Endothelial cell of umbilical vein (primary cell): ENCODE data around the gene ARF5. TPM values are rescaled to one million over a fixed set of nuclear protein-coding genes. Genes with fewer than 3 reads are reported as not detected.

Experiments
- BruUV-seq: library from RNA; stranded (reverse); fragments of 400-500 nt; replicated peaks from 2 replicates; lab custom pipeline; 2021; lab: Mats Ljungman, UMichigan
- CTCF ChIA-PET: fragments of 300-600, 350-600 bp; sonication (Branson Sonifier 250); formaldehyde crosslinking; loops from one replicate; lab custom pipeline; 2021; ENCODE audit warnings: antibody characterized with exemption, inconsistent platforms; lab: Charles Lee
- POLR2A ChIA-PET: fragments of 300-600, 350-600 bp; sonication (Branson Sonifier 250); formaldehyde crosslinking; loops from one replicate; lab custom pipeline; 2021; ENCODE audit warnings: antibody characterized with exemption, inconsistent platforms; lab: Charles Lee
- DNase-seq: peaks from one replicate; pipeline ENCODE4 v3.0.0-alpha.2; 2011; ENCODE audit warnings: low read depth, low spot score
- FAIRE-seq: peaks from 2 replicates; lab custom pipeline; 2011; peaks lifted over from hg19 to GRCh38; lab: Jason Lieb, UNC
- H2AFZ ChIP-seq: 2 replicates; pipeline ENCODE4 v1.6.0; 2012; ENCODE audit warnings: low read depth, low read length, control low read depth, inconsistent platforms
- H3K27ac ChIP-seq: 2 replicates; pipeline ENCODE4 v1.5.1; 2011; ENCODE audit warnings: low read depth, mild to moderate bottlenecking, control low read depth, low read length, moderate library complexity; ENCODE audit not compliant: insufficient read depth
- H3K27me3 ChIP-seq, 2 experiments: 2 replicates each; pipeline versions ENCODE4 v1.6.0 to v1.6.1; 2011; ENCODE audit warnings: low read length in 2 of 2, mixed read lengths in 1 of 2; ENCODE audit not compliant: control insufficient read depth in 2 of 2, insufficient read depth in 2 of 2
- H3K36me3 ChIP-seq, 2 experiments: 2 replicates in 1 of 2; 3 replicates in 1 of 2; pipeline ENCODE4 v1.5.1; 2011; ENCODE audit warnings: low read length in 2 of 2, mild to moderate bottlenecking in 1 of 2, moderate library complexity in 1 of 2; ENCODE audit not compliant: control insufficient read depth in 2 of 2, insufficient read depth in 2 of 2; ENCODE audit errors: extremely low read depth in 1 of 2
- H3K4me1 ChIP-seq: 3 replicates; pipeline ENCODE4 v1.5.1; 2011; ENCODE audit warnings: mild to moderate bottlenecking, low read length; ENCODE audit not compliant: control insufficient read depth, insufficient read depth; ENCODE audit errors: extremely low read depth
- H3K4me2 ChIP-seq: 2 replicates; pipeline ENCODE4 v1.6.1; 2011; ENCODE audit warnings: low read length, control low read depth, mixed read lengths; ENCODE audit not compliant: insufficient read depth
- H3K4me3 ChIP-seq, 3 experiments: fragments of 200-600 bp in 1 of 3; sonication (generic), shearing (Covaris generic) in 1 of 3; replicated peaks in 1 of 3; 2 replicates each; pipeline ENCODE4 v1.5.1; 2011 to 2016; ENCODE audit warnings: control low read depth in 3 of 3, low read length in 3 of 3, mild to moderate bottlenecking in 2 of 3, inconsistent platforms in 1 of 3, low read depth in 1 of 3, moderate library complexity in 1 of 3; ENCODE audit not compliant: insufficient read depth in 1 of 3
- H3K79me2 ChIP-seq: 2 replicates; pipeline ENCODE4 v1.6.0; 2012; ENCODE audit warnings: low read length, inconsistent platforms; ENCODE audit not compliant: control insufficient read depth, insufficient read depth
- H3K9ac ChIP-seq: replicated peaks from 2 replicates; pipeline ENCODE3; 2011; ENCODE audit warnings: low read length, control low read depth; ENCODE audit not compliant: insufficient read depth; ENCODE audit errors: extremely low read depth
- H3K9me1 ChIP-seq: replicated peaks from 3 replicates; pipeline ENCODE4 v1.6.0; 2011; ENCODE audit warnings: mild to moderate bottlenecking, low read length; ENCODE audit not compliant: control insufficient read depth, insufficient read depth; ENCODE audit errors: extremely low read depth
- H3K9me3 ChIP-seq: replicated peaks from 2 replicates; pipeline ENCODE4 v1.5.1; 2012; ENCODE audit warnings: low read length, inconsistent platforms; ENCODE audit not compliant: control insufficient read depth, insufficient read depth
- H4K20me1 ChIP-seq: replicated peaks from 2 replicates; pipeline ENCODE3; 2011; ENCODE audit warnings: mild to moderate bottlenecking, low read length; ENCODE audit not compliant: control insufficient read depth, insufficient read depth; ENCODE audit errors: extremely low read depth
- CTCF ChIP-seq, 2 donors: IDR thresholded peaks; 1 replicate in 1 of 2; 2 replicates in 1 of 2; pipeline ENCODE4 v1.5.1; 2011; ENCODE audit warnings: low read length in 2 of 2, mild to moderate bottlenecking in 2 of 2, moderate library complexity in 2 of 2, control low read depth in 1 of 2, inconsistent platforms in 1 of 2, low read depth in 1 of 2; ENCODE audit not compliant: insufficient read depth in 1 of 2; ENCODE audit errors: extremely low read depth in 1 of 2
- EZH2 ChIP-seq: IDR thresholded peaks from 2 replicates; pipeline ENCODE4 v1.6.1; 2012; ENCODE audit warnings: borderline replicate concordance, low read depth, mild to moderate bottlenecking, moderate library complexity, low read length, inconsistent platforms; ENCODE audit not compliant: severe bottlenecking
- FOS ChIP-seq: IDR thresholded peaks from 2 replicates; pipeline ENCODE4 v1.6.1; 2011; ENCODE audit warnings: mild to moderate bottlenecking, low read length, moderate library complexity, borderline replicate concordance; ENCODE audit not compliant: insufficient read depth
- GATA2 ChIP-seq: IDR thresholded peaks from 2 replicates; pipeline ENCODE4 v1.7.0; 2011; ENCODE audit warnings: low read depth, mild to moderate bottlenecking, moderate library complexity, mixed read lengths, low read length; ENCODE audit not compliant: insufficient read length, insufficient read depth
- JUN ChIP-seq: IDR thresholded peaks from 2 replicates; pipeline ENCODE4 v1.6.1; 2011; ENCODE audit warnings: borderline replicate concordance, low read depth; ENCODE audit not compliant: insufficient read length, insufficient read depth
- MAX ChIP-seq: IDR thresholded peaks from 2 replicates; pipeline ENCODE4 v1.6.1; 2011; ENCODE audit not compliant: insufficient read depth, insufficient read length
- MYC ChIP-seq: IDR thresholded peaks from one replicate; pipeline ENCODE4 v1.6.1; 2011; ENCODE audit warnings: mild to moderate bottlenecking, low read depth, low read length
- POLR2A ChIP-seq: IDR thresholded peaks from 2 replicates; pipeline ENCODE4 v1.6.1; 2012; ENCODE audit warnings: low read depth, mild to moderate bottlenecking, control low read depth, low read length
- POLR2AphosphoS5 ChIP-seq: IDR thresholded peaks from 2 replicates; pipeline ENCODE4 v1.6.1; 2012; ENCODE audit warnings: low read depth, mild to moderate bottlenecking, control low read depth, low read length, moderate library complexity; ENCODE audit not compliant: insufficient read depth
- dilution Hi-C: fragments of 300-500 bp; cut with MboI; formaldehyde crosslinking; loops from one replicate; pipeline ENCODE4 v1.15.0; 2019; ENCODE audit warnings: low sequenced_read_pairs; ENCODE audit not compliant: extremely low pct_ligation_motif_present
- intact Hi-C: fragments of 100-400 bp; cut with micrococcal nuclease; formaldehyde crosslinking; loops from one replicate; pipeline ENCODE4 v1.10.0; 2022
- polyA plus RNA-seq, 4 experiments: library from polyadenylated mRNA; depleted of rRNA in 3 of 4; stranded (reverse) in 3 of 4; unstranded in 1 of 4; fragments of >200 nt; gene quantifications; 2 replicates each; pipeline versions ENCODE4 v1.2.1 to v1.2.3, GENCODE V29; 2011 to 2012; ENCODE audit warnings: missing spikeins in 1 of 4
- total RNA-seq: library from RNA; stranded (reverse); gene quantifications from 2 replicates; pipeline ENCODE4 v1.2.3, GENCODE V29; 2021

The ARF5 gene
- total and polyA plus RNA-seq, 2 donors (not counting 3 experiments of a cell fraction or from before 2014, with no cell fraction given) = 122 to 428 TPM

- H3K9me3 ChIP-seq = no peaks in the 10 kb centered on the region
- H4K20me1 ChIP-seq = no peaks in the 10 kb centered on the region
- no TSS peak for BruUV-seq
- no peak overlapping the region for H3K4me2 ChIP-seq
- ChIA-PET CTCF (no interaction called here), POLR2A (interaction anchor here (0.9 kb wide), 1 partner anchor 81 kb away, joined by 3 read pairs; no protein-coding TSS in a partner anchor)
- dilution Hi-C loops = no loop called here
- TF ChIP-seq JUN = no peak
- TF ChIP-seq GATA2 = no peak
- no peak for TF ChIP-seq POLR2AphosphoS5
- no peak for TF ChIP-seq MYC
- TF ChIP-seq MAX = no peak
- TF ChIP-seq FOS = no peak
- no peak for TF ChIP-seq POLR2A
- no peak for TF ChIP-seq CTCF (IDR thresholded peaks at IDR 0.05; ENCODE audit: extremely low read depth in 1 of 2, insufficient read depth in 1 of 2, low read depth in 1 of 2, low read length in 2 of 2)
- TF ChIP-seq EZH2 = no peak
- peaks cover 35% of the 10 kb centered on the region for H3K79me2 ChIP-seq
- no peak for DNase-seq
- no peaks in the 10 kb centered on the region for H3K9me1 ChIP-seq
- H3K27ac ChIP-seq = no peak overlapping the region
- H3K4me3 ChIP-seq = no peak overlapping the region
- intact Hi-C loops = loop anchor here (5.0 to 10.0 kb wide), 5 partner anchors 121 to 551 kb away; partner anchors contain the start of genes GRM8 and LRRC4
- H3K27me3 ChIP-seq = no peaks in the 10 kb centered on the region
- no peak overlapping the region for H3K9ac ChIP-seq
- peaks cover 0 to 17% of the 10 kb centered on the region in 2 experiments for H3K36me3 ChIP-seq
- peaks cover 37% of the 10 kb centered on the region for H3K4me1 ChIP-seq
- no peak for FAIRE-seq
- H2AFZ ChIP-seq = no peak overlapping the region
These were observed 1.9 kb upstream of the ARF5 start for GRCh38 chr7:127586346-127586745.
